Activated naive CD8-positive, alpha-beta T cell treated with anti-CD3 and anti-CD28 coated beads, Interleukin-2, amount 50 U/mL, for 24 hours (primary cell): ENCODE results near the gene CASP1.

Experiments used
- ATAC-seq: fragments of 150-1000 bp; cut with Tn5 transposase; one replicate; pipeline ENCODE4 v1.10.0; 2021
- DNase-seq: peaks from one replicate; pipeline ENCODE4 v3.0.0; 2021
- H3K27ac Mint-ChIP-seq: one replicate; pipeline ENCODE4 v1.8.0; 2021; ENCODE audit warnings: mild to moderate bottlenecking, mixed read lengths
- H3K27me3 Mint-ChIP-seq: one replicate; pipeline ENCODE4 v1.8.0; 2021; ENCODE audit warnings: mixed read lengths
- H3K36me3 Mint-ChIP-seq: one replicate; pipeline ENCODE4 v1.8.0; 2021; ENCODE audit warnings: low read depth, mixed read lengths
- H3K4me1 Mint-ChIP-seq: one replicate; pipeline ENCODE4 v1.8.0; 2021; ENCODE audit warnings: mixed read lengths
- H3K4me3 Mint-ChIP-seq: one replicate; pipeline ENCODE4 v1.8.0; 2021; ENCODE audit warnings: mild to moderate bottlenecking, moderate library complexity, mixed read lengths
- H3K9me3 Mint-ChIP-seq: one replicate; pipeline ENCODE4 v1.8.0; 2021; ENCODE audit warnings: mixed read lengths

CASP1 gene

GRCh38 chr11:104979839-104980238, 55.1 kb downstream of the CASP1 start:
- no peaks in the 10 kb centered on the region for H3K36me3 Mint-ChIP-seq
- ATAC-seq, result no peak

More at GRCh38 chr11:104979839-104980238, 55.1 kb downstream of the CASP1 start:
- Mint-ChIP-seq H3K27ac (no peak overlapping the region), H3K27me3 (no peaks in the 10 kb centered on the region), H3K4me1 (no peaks in the 10 kb centered on the region), H3K4me3 (no peak overlapping the region), H3K9me3 (peaks cover 2% of the 10 kb centered on the region)
- no peak for DNase-seq
